Panc1 (cell line): Measurements from ENCODE around the gene RAPSN. TPM values are rescaled to one million over a fixed set of nuclear protein-coding genes. Genes with fewer than 3 reads are reported as not detected.

Experiments
- ATAC-seq: fragments of 200-7000 bp; cut with Tn5 transposase; 2 replicates; pipeline ENCODE4 v1.9.1; 2020; ENCODE audit warnings: mild to moderate bottlenecking, moderate library complexity
- BruUV-seq: library from RNA; stranded (reverse); fragments of 400-500 nt; replicated peaks from 2 replicates; lab custom pipeline; 2021; lab: Mats Ljungman, UMichigan
- CTCF ChIA-PET: fragments of 300-600 bp; sonication (Branson Sonifier 250); formaldehyde crosslinking; loops from one replicate; lab custom pipeline; 2022; ENCODE audit warnings: antibody characterized with exemption; lab: Charles Lee
- POLR2A ChIA-PET: fragments of 300-600 bp; sonication (Branson Sonifier 250); formaldehyde crosslinking; loops from one replicate; lab custom pipeline; 2022; ENCODE audit warnings: antibody characterized with exemption; lab: Charles Lee
- DNase-seq: peaks from one replicate; pipeline ENCODE4 v3.0.0-alpha.2; 2010; ENCODE audit warnings: low read depth, low spot score
- H3K27ac ChIP-seq: 2 replicates; pipeline ENCODE4 v1.5.1; 2011; ENCODE audit warnings: mild to moderate bottlenecking, low read length, inconsistent platforms
- H3K27me3 ChIP-seq: fragments of 200-500 bp; sonication (Bioruptor generic); 2 replicates; pipeline ENCODE4 v1.6.0; 2014; ENCODE audit warnings: low read length, inconsistent platforms; ENCODE audit not compliant: control insufficient read depth, insufficient read depth
- H3K36me3 ChIP-seq: fragments of 200-500 bp; sonication (Bioruptor generic); 2 replicates; pipeline ENCODE4 v1.5.1; 2014; ENCODE audit warnings: inconsistent platforms, mild to moderate bottlenecking, low read length, moderate library complexity; ENCODE audit not compliant: control insufficient read depth, insufficient read depth
- H3K4me1 ChIP-seq: 2 replicates; pipeline ENCODE4 v1.5.1; 2011; ENCODE audit warnings: inconsistent platforms, mild to moderate bottlenecking, low read length, moderate library complexity; ENCODE audit not compliant: control insufficient read depth, insufficient read depth
- H3K4me3 ChIP-seq, 2 experiments: 2 replicates each; pipeline ENCODE4 v1.5.1; 2011 to 2012; ENCODE audit warnings: low read depth in 2 of 2, low read length in 2 of 2, mild to moderate bottlenecking in 2 of 2, inconsistent platforms in 1 of 2, moderate library complexity in 1 of 2
- H3K9me3 ChIP-seq: fragments of 200-500 bp; sonication (Bioruptor generic); 2 replicates; pipeline ENCODE4 v1.5.1; 2014; ENCODE audit warnings: low read depth, mild to moderate bottlenecking, inconsistent platforms, low read length, moderate library complexity; ENCODE audit not compliant: control insufficient read depth, insufficient read depth
- CTCF ChIP-seq: fragments of 450-650 bp; IDR thresholded peaks from 2 replicates; pipeline ENCODE4 v1.5.1; 2017; ENCODE audit warnings: mild to moderate bottlenecking
- POLR2AphosphoS5 ChIP-seq: IDR thresholded peaks from 2 replicates; pipeline ENCODE4 v1.6.1; 2012; ENCODE audit warnings: mild to moderate bottlenecking, low read depth, low read length, moderate library complexity
- SIN3A ChIP-seq: IDR thresholded peaks from 2 replicates; pipeline ENCODE4 v1.6.1; 2012; ENCODE audit warnings: low read depth, mild to moderate bottlenecking, low read length, moderate library complexity, borderline replicate concordance; ENCODE audit not compliant: insufficient read depth
- TCF7L2 ChIP-seq: IDR thresholded peaks from 2 replicates; pipeline ENCODE4 v1.6.1; 2011; ENCODE audit warnings: mild to moderate bottlenecking, low read depth, low read length, inconsistent platforms
- in situ Hi-C: cut with HindIII; loops from 2 replicates; pipeline ENCODE4 v1.10.0; 2016; ENCODE audit warnings: low sequenced_read_pairs, low pct_unique_long_range_greater_than_20kb
- intact Hi-C: fragments of 100-400 bp; cut with micrococcal nuclease; formaldehyde crosslinking; loops from one replicate; pipeline ENCODE4 v1.10.0; 2022; ENCODE audit not compliant: unreplicated experiment
- total RNA-seq: library from RNA; stranded (reverse); gene quantifications from one replicate; pipeline ENCODE4 v1.2.1, GENCODE V29; 2021; ENCODE audit not compliant: unreplicated experiment
- TF ChIP-seq, protein P1 (sequence below), 2 experiments: IDR thresholded peaks; 2 replicates each; pipeline ENCODE4 v1.6.1; 2011 to 2012; ENCODE audit warnings: low read depth in 2 of 2, control low read depth in 1 of 2, low read length in 1 of 2, mild to moderate bottlenecking in 1 of 2, moderate library complexity in 1 of 2; ENCODE audit not compliant: insufficient read depth in 1 of 2

The RAPSN gene
- total RNA-seq, 1 experiment from 2014 or later = 1.8 TPM

DNA sequence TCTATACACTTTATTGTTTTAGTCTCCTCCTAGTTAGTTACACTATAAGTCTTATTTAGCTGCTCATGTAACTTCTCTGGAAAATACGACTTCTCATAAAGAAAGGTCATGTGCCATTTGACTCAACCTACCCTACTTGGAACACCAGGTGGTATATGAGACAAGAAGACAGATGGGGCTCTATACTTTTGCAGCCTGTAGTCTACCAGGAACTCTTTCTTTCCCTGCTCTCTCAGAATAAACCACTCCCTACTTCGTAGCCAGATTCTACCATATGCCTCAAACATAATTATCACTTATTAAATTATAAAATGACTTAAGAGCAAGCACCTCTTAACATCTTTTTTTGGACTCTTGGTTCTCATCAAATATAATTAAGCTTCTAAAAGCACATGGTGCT is 38.5 kb upstream of the RAPSN start:
- Histone ChIP-seq H3K36me3 (peaks cover 33% of the 10 kb centered on the region), H3K4me1 (no peaks in the 10 kb centered on the region), H3K4me3 (no peak overlapping the region), H3K27ac (no peak overlapping the region), H3K9me3 (no peaks in the 10 kb centered on the region), H3K27me3 (no peaks in the 10 kb centered on the region)
- BruUV-seq = no TSS peak
- ChIA-PET POLR2A (interaction anchor here (0.6 kb wide), 1 partner anchor 66 kb away, joined by 3 read pairs; no protein-coding TSS in a partner anchor), CTCF (no interaction called here)
- intact Hi-C loops = no loop called here
- DNase-seq (no peak), ATAC-seq (no peak)
- in situ Hi-C loops = no loop called here
- TF ChIP-seq, protein P1, sequence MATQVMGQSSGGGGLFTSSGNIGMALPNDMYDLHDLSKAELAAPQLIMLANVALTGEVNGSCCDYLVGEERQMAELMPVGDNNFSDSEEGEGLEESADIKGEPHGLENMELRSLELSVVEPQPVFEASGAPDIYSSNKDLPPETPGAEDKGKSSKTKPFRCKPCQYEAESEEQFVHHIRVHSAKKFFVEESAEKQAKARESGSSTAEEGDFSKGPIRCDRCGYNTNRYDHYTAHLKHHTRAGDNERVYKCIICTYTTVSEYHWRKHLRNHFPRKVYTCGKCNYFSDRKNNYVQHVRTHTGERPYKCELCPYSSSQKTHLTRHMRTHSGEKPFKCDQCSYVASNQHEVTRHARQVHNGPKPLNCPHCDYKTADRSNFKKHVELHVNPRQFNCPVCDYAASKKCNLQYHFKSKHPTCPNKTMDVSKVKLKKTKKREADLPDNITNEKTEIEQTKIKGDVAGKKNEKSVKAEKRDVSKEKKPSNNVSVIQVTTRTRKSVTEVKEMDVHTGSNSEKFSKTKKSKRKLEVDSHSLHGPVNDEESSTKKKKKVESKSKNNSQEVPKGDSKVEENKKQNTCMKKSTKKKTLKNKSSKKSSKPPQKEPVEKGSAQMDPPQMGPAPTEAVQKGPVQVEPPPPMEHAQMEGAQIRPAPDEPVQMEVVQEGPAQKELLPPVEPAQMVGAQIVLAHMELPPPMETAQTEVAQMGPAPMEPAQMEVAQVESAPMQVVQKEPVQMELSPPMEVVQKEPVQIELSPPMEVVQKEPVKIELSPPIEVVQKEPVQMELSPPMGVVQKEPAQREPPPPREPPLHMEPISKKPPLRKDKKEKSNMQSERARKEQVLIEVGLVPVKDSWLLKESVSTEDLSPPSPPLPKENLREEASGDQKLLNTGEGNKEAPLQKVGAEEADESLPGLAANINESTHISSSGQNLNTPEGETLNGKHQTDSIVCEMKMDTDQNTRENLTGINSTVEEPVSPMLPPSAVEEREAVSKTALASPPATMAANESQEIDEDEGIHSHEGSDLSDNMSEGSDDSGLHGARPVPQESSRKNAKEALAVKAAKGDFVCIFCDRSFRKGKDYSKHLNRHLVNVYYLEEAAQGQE (IDR thresholded peaks at IDR 0.05; ENCODE audit: insufficient read depth in 1 of 2, low read depth in 2 of 2, low read length in 1 of 2) = no peak
- no peak for TF ChIP-seq SIN3A
- TF ChIP-seq CTCF = no peak
- TF ChIP-seq POLR2AphosphoS5 = no peak
- TF ChIP-seq TCF7L2 = no peak

DNA sequence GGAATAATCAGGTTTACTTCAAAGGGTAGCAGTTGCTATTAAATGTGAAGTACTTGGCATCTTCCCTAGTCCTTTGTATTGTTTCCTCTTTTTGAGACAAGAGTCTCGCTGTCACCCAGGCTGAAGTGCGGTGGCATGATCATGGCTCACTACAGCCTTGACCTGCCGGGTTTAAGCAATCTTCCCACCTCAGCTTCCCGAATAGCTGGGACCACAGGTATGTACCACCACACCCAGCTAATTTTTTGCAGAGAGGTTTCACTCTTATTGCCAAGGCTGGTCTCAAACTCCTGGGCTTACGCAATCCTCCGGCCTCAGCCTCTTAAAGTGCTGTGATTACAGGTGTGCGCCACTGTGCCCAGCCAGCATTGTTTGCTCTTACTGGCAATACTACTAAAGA is 36.2 kb upstream of the RAPSN start:
- BruUV-seq = no TSS peak
- intact Hi-C loops (no loop called here), in situ Hi-C loops (no loop called here)
- H3K36me3 ChIP-seq = peaks cover 37% of the 10 kb centered on the region
- ATAC-seq (no peak), DNase-seq (no peak)
- H3K9me3 ChIP-seq = no peaks in the 10 kb centered on the region
- H3K27me3 ChIP-seq = no peaks in the 10 kb centered on the region
- H3K4me1 ChIP-seq = no peaks in the 10 kb centered on the region
- H3K4me3 ChIP-seq = no peak overlapping the region
- ChIA-PET CTCF (no interaction called here), POLR2A (no interaction called here)
- H3K27ac ChIP-seq = no peak overlapping the region
- TF ChIP-seq, protein P1 (IDR thresholded peaks at IDR 0.05; ENCODE audit: insufficient read depth in 1 of 2, low read depth in 2 of 2, low read length in 1 of 2) = no peak
- TF ChIP-seq SIN3A = no peak
- TF ChIP-seq CTCF = no peak
- TF ChIP-seq TCF7L2 = no peak
- no peak for TF ChIP-seq POLR2AphosphoS5
